GM19238 (cell line): ENCODE measurements around the gene BEND7.
"Not testable (repeated sequence)": the region's sequence is repeated elsewhere in the genome, so short reads cannot be mapped to it uniquely, and the experiment has no call there.

Source experiments
- DNase-seq: peaks from one replicate; pipeline ENCODE4 v3.0.0; 2011; ENCODE audit warnings: low spot score; ENCODE audit not compliant: insufficient read length

Gene BEND7, protein sequence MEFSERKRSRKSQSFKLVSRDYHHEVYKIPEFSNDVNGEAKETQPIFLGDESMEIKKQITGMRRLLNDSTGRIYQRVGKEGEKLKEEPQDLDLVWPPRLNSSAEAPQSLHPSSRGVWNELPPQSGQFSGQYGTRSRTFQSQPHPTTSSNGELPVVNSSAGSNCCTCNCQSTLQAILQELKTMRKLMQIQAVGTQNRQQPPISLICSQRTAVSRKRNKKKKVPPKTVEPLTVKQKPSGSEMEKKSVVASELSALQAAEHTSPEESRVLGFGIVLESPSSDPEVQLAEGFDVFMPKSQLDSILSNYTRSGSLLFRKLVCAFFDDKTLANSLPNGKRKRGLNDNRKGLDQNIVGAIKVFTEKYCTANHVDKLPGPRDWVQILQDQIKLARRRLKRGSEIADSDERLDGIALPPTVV

DNA sequence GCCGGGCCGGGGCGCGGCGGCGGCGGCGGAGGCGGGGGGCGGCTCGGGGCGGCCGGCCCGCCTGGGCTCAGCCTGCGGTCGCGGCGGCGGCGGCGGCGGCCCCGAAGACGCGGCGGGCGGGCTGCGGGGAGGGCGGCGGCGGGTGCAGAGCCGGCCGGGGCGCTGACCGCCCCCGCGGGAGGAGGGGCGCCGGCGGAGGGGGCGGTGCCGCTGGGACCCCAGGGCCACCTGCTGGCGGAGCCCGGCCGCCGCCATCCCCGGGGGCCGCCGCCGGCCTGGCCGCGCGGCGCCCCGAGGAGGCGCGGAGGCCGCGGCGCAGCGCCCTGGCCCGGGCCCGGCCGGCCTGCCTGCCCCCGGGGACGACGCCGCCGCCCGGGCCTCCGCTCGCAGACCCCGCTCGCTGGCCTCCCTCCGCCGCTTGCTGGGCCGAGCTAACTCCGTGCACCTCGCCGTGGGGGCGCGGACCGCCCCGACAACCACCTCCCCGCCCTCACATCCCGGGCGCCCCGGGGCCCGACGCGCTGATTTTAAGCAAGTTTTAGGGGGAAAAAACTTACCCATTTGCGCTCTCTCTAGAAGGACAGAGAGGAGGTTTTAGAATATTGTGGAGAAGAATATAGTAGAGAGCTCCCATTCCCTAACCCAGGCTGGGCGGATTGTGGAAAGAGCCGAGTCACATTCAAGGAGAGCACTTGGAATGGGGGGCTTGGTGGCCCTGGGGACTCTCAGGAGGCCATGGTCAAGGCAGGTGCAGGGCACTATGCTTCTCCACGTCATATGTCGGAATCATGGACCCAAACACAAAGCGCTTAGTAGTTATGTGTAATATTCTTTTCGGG lies at the start of gene BEND7:
Gene BEND7, minus strand, starts transcription at position 140 of the 839 bp plus-strand sequence. CDS start 481 bp downstream, outside the sequence.
- DNase-seq = peak; percentile 30

GRCh38 chr10:13573960-13574359 lies 45.1 kb upstream of the BEND7 start:
- no peak for DNase-seq

GRCh38 chr10:13571541-13571940 lies 42.7 kb upstream of the BEND7 start:
- DNase-seq = no peak

- no peak for DNase-seq
These were observed 38.2 kb upstream of the BEND7 start for GRCh38 chr10:13567030-13567429.

GRCh38 chr10:13564576-13564975 lies 35.8 kb upstream of the BEND7 start:
- no peak for DNase-seq

- no peak for DNase-seq
These were observed 34.9 kb upstream of the BEND7 start for GRCh38 chr10:13563481-13564445.

DNA sequence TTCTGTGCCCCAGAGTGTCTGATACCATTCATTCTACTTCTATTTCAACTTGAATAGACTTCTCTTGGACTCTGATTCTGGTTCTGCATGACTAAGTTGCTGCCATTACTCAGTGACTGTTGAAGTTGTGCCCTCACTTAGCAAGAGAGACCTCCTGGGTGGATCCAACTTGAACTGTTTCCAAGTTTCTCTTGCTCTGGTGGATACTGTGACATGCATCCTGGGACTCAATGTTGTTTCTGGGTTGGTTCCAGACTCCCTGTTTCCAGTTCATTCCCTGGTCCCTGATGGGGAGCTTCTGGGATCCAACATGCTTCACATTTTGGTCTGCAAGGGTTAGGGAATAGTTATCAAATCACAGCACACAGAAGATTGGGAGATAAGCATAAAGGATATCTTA lies 31.8 kb upstream of the BEND7 start:
- DNase-seq = no peak

- DNase-seq = no peak
These were observed 30.4 kb upstream of the BEND7 start for GRCh38 chr10:13559124-13559700.

- no peak for DNase-seq
These were observed 27.2 kb upstream of the BEND7 start for GRCh38 chr10:13555884-13556510.

DNA sequence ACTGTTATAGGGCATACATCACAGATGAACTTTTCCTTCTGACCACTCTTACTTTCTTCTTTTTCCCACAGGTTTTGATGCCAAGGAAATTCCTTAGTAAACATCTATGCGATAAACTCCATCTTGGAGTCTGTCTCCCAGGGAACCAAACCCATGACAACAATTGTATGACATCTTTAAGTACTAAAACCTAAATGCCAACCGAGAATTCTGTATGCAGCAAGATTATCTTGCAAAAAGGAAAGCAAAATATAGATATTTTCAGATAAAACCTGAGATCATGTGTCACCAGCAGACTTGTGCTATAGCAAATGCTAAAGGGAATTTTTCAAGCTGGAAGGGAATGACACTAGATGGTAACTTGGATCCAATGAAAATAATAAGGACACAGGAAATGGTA lies 22.0 kb upstream of the BEND7 start:
- DNase-seq = no peak

- DNase-seq = no peak
These were observed 13.7 kb upstream of the BEND7 start for GRCh38 chr10:13542533-13542932.

DNA sequence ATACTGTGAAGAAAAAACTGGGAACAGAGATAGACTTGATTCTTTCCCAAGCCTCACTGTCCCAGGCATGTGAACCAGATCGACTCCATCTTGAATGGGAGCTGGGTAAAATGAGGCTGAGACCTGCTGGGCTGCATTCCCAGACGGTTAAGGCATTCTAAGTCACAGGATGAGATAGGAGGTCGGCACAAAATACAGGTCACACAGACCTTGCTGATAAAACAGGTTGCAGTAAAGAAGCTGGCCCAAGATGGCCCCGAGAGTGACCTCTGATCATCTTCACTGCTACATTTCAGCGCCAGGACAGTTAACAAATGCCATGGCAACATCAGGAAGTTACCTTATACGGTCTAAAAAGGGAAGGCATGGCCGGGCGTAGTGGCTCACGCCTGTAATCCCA lies 9.2 kb upstream of the BEND7 start:
- DNase-seq = not testable (repeated sequence)

DNA sequence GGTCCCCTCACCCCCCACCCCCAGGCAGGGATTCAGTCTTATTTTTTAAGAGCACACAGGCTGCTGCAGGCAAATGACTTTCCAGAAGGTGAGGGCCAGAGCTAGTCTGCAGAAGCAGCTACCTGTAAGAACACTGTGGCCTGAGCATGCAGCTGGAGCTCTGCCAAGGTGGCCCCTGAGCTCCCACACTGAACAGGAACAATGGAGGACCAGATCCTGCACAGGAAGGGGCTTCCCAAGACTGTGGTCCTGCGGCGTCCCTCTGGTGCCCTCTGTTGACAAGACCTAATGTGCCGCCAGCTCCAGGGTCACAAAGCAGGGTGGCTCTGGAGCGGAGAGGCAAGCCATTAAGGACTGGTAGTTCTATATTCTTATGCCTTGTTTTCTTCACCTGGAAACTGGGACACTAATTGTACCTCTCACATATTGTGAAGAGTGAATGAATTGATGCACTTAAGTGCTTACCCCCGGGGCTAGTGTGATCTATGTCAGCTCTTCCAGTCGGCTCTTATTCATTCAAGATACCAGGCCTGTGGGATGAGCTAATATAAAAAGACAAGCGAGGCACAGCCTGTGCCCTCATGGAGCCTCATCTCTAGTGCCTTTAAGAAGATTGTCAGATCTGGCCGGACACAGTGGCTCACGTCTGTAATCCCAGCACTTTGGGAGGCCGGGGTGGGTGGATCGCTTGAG lies 8.0 kb upstream of the BEND7 start:
- DNase-seq = peak; percentile 27

DNA sequence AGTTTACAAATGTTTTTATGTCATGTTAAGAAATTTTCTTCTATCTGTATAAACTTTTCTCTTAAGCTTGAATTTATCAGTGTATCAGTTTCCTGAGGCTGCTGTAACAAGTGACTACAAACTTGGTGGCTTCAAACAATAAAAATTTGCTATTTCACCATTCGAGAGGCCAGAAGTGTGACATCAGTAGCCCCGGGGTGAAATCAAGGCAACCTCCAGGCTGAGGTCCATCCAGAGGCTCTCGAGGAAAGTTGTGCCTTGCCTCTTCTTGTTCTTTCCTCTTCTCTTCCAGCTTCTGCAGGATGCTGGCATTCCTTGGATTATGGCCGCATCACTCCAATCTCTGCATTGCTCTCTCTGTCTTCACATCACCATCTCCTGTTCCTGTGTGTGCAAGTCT lies 6.5 kb upstream of the BEND7 start:
- DNase-seq = no peak

DNA sequence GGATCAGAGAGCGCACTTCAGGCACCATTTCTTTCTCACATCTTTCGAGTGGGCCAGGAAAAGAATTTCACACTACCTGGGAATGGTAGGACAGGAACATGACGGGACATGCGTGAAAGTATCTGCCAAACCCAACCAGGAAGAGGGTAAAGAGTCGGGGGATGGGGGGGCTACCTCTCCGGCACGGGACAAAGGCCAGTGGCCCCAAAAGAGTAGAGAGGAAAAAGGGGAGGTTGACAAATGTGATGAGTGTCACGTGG lies 830 bp upstream of the BEND7 start:
- DNase-seq = no peak

DNA sequence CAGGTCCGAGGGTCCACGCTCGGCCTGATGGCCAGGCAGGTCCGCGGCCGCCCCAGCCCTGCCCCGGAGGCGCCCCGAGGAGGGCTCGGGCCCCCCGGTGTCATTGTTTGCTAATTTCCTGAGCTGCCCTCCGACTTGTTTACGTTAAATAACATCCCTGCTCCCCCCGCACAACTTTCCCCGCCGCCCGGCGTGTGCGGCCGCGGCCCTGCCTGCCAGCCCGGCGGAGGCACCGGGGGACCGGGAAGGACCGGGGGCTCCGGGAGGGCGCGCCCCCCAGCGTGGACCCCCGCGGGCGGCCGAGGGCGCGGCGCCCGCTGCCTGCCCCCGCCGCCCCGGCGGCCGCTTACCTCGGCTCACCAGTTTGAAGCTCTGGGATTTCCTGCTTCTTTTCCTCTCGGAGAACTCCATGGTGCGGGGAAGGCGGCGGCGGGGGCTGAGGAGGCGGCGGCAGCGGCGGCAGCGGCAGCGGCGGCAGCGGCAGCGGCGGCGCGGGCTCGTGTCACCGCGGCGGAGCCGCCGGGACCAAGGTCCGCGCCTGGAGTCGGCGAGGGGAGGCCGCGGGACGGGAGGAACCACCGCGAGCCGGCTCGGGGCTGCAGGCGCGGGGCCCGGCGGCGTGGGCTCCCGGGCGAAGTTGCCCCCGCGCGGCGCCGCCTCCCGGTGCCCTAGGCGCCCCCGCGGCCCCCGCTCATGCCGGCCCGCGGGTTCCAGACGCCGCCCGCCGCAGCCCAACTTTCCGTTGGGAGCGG lies 515 bp downstream of the BEND7 start:
- DNase-seq = peak; percentile 12

DNA sequence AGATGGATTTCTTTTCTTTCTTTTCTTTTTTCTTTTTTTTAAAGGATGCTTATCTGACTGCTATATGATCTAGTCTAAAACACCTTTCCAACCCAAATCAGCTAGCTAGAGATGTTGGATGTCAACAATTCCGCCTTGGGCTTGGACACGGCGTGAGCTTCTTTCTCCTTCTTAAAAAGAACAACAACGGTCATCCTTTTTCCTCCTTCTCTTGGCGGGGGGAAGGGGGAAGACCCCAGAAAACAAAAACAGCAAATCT lies 1.0 kb downstream of the BEND7 start:
- DNase-seq = no peak

- no peak for DNase-seq
These were observed 1.6 kb downstream of the BEND7 start for GRCh38 chr10:13526948-13527863.

DNA sequence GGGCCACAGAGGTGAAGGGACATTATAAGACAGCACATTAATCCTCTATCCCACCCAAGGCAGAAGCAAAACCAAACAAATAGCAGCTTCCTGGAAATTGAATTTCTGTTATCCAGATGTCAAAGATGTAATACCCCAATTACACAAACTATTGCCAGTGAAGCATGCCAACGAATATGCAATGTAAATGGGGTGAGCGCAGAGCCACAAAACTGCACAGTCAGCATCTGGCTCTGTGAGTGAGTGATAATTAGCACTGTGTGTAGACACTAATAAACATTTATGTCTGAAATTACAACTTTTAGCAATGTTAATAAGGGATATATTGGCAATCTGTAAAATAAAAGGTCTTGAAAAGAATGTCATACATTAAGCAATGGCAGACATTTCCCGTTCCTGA lies 3.2 kb downstream of the BEND7 start:
- no peak for DNase-seq
